Ascending aorta (tissue), 2 donors: Measurements from ENCODE around the gene IL21R. TPM values are rescaled to one million over a fixed set of nuclear protein-coding genes. Genes with fewer than 3 reads are reported as not detected.

Source experiments
- DNase-seq, 2 donors: peaks; one replicate each; pipeline ENCODE4 v3.0.0-alpha.2; 2019; ENCODE audit warnings: low spot score in 2 of 2
- H3K27ac ChIP-seq, 2 donors: fragments of 200-600 bp; sonication (generic); one replicate each; pipeline ENCODE4 v1.5.1; 2016 to 2017; ENCODE audit warnings: mild to moderate bottlenecking in 1 of 2
- H3K27me3 ChIP-seq: fragments of 200-600 bp; sonication (generic); one replicate; pipeline ENCODE4 v1.5.1; 2017
- H3K36me3 ChIP-seq, 2 donors: fragments of 200-600 bp; sonication (generic); one replicate each; pipeline ENCODE4 v1.5.1; 2016
- H3K4me1 ChIP-seq, 2 donors: fragments of 200-600 bp; sonication (generic); one replicate each; pipeline ENCODE4 v1.5.1; 2016 to 2017; ENCODE audit warnings: mild to moderate bottlenecking in 1 of 2
- H3K4me3 ChIP-seq, 2 donors: fragments of 200-600 bp; sonication (generic); one replicate each; pipeline ENCODE4 v1.5.1; 2016 to 2017; ENCODE audit warnings: mild to moderate bottlenecking in 1 of 2
- H3K9me3 ChIP-seq, 2 donors: fragments of 200-600 bp; sonication (generic); one replicate each; pipeline ENCODE4 v1.5.1; 2016
- intact Hi-C: fragments of 100-400 bp; cut with DNase I; formaldehyde crosslinking; loops from one replicate; pipeline ENCODE4 v1.15.1; 2023
- total RNA-seq: library from RNA; depleted of rRNA; stranded (reverse); fragments of >200 nt; gene quantifications from one replicate; pipeline ENCODE4 v1.1.0, GENCODE V29; 2016
- TF ChIP-seq, protein P1 (sequence below), 3 experiments: fragments of 200-600 bp in 2 of 3; fragments of 450-650 bp in 1 of 3; sonication (generic) in 2 of 3; IDR thresholded peaks; one replicate each; pipeline ENCODE4 v1.5.1; 2016 to 2019; ENCODE audit warnings: antibody characterized with exemption in 3 of 3, mild to moderate bottlenecking in 1 of 3, moderate library complexity in 1 of 3

IL21R gene
- total RNA-seq, 1 donor from 2014 or later, result 0.21 TPM

DNA sequence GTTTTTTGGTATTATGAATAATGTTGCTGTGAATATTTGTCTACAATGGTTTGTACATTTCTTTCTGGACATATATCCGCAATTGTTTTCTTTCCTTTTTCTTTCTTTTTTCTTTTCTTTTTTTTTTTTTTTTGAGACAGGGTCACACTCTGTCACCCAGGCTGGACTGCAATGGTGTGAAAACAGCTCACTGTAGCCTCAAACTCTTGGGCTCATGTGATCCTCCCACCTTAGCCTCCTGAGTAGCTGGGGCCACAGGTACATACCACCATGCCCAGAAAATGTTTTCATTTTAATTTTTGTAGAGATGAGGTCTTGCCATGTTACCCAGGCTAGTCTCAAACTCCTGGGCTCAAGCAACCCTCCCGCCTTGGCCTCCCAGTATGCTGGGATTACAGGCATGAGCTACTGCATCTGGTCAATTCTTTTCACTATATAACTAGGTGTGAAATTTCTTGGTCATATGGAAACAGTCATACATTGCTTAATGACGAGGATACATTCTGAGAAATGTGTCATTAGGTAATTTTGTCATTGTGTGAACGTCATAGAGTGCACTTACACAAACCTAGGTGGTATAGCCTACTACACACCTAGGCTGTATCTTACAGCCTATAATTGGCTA, 15.2 kb downstream of the IL21R start:
- DNase-seq, result no peak
- intact Hi-C loops, result no loop called here
- peaks cover 6 to 9% of the 10 kb centered on the region in 2 donors for H3K9me3 ChIP-seq
- TF ChIP-seq, protein P1, sequence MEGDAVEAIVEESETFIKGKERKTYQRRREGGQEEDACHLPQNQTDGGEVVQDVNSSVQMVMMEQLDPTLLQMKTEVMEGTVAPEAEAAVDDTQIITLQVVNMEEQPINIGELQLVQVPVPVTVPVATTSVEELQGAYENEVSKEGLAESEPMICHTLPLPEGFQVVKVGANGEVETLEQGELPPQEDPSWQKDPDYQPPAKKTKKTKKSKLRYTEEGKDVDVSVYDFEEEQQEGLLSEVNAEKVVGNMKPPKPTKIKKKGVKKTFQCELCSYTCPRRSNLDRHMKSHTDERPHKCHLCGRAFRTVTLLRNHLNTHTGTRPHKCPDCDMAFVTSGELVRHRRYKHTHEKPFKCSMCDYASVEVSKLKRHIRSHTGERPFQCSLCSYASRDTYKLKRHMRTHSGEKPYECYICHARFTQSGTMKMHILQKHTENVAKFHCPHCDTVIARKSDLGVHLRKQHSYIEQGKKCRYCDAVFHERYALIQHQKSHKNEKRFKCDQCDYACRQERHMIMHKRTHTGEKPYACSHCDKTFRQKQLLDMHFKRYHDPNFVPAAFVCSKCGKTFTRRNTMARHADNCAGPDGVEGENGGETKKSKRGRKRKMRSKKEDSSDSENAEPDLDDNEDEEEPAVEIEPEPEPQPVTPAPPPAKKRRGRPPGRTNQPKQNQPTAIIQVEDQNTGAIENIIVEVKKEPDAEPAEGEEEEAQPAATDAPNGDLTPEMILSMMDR (IDR thresholded peaks at IDR 0.05), result no peak
- no peak overlapping the region for H3K27ac ChIP-seq
- H3K36me3 ChIP-seq, result no peaks in the 10 kb centered on the region
- H3K4me1 ChIP-seq, result no peaks in the 10 kb centered on the region
- no peaks in the 10 kb centered on the region for H3K27me3 ChIP-seq
- H3K4me3 ChIP-seq, result no peak overlapping the region

DNA sequence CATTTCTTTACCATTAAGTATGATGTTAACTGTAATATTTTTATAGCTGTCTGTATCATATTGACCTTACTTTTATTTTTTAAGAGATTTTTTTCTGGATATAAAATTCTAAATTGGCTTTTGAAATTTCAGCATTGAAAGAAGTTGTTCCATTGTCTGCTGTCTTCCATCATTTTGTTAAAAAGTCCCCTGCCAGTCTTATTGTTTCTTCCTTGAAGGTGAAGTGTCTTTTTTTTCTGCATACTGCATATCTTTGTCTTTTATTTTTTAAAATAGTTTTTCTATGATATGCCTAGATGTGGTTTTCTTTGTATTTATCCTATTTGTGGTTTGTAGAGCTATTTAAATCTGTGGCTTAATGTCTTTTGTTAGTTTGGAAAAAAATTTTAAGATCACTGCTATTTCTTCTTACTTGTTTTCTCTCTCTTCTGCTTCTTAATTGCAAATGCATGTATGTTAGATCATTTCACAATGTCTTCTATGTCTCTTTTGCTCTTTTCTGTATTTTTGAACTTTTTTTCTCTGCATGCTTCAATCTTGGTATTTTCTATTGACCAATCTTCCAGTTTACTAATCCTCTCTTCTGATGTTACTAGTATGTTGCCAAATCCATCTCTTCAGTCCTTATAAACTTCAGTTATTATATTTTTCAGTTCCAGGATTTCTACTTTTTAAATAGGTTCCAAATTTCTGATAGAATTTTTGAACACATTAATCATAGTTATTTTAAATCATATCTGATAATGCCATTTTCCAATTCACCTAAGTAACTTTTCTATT, 20.2 kb downstream of the IL21R start:
- peaks cover 7 to 15% of the 10 kb centered on the region in 2 donors for H3K9me3 ChIP-seq
- H3K4me3 ChIP-seq, result no peak overlapping the region
- no peak for DNase-seq
- H3K27ac ChIP-seq, result no peak overlapping the region
- intact Hi-C loops, result no loop called here
- no peaks in the 10 kb centered on the region for H3K27me3 ChIP-seq
- no peaks in the 10 kb centered on the region for H3K36me3 ChIP-seq
- no peaks in the 10 kb centered on the region for H3K4me1 ChIP-seq
- TF ChIP-seq, protein P1 (IDR thresholded peaks at IDR 0.05), result no peak

DNA sequence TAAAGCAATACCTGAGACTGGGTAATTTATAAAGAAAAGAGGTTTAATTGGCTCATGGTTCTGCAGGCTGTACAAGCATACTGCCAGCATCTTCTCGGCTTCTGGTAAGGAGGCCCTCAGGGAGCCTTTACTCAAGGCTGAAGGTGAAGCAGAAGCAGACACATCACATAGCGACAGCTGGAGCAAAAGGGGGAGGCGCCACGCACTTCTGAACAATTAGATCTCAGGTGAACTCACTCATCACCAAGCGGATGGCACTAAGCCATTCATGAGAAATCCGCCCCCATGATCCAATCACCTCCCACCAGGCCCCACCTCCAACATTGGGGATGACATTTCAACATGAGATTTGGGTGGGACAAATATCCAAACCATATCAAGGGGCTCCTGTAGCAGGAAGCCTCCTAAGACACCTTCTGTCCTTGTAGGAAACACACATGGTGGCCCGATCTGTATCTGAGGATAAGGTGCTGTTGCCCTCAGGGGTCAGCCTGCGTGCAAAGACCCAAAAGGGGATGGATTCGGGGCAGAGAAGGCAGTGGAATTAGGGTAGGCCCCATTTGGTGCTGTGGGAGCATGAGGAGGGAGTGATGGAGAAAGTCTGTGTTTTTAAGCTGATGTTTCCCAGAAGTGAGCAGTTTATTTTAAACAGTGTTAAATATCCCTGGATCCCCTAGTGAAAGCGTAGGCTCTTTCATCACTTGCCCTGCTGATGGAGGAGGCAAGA, 23.0 kb downstream of the IL21R start:
- TF ChIP-seq, protein P1 (IDR thresholded peaks at IDR 0.05), result no peak

DNA sequence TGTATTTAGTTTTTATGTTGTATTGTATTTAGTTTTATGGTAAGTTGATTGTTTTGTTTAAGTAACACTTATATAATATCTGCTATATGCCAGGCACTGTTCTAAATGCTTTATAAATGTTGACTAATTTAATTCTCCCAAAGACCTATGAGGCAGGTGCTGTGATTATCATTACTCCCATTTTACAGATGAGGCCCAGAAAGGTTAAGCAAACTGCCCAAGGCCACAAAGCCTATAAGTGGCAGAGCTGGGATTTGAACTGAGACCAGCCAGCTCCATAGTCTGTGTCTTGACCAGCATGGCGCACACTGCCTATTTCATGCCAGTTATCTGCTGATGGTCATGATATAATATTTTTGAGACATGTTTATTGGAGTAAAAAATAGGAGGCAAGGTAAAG, 24.0 kb downstream of the IL21R start:
- intact Hi-C loops, result no loop called here
- Histone ChIP-seq H3K36me3 (no peaks in the 10 kb centered on the region), H3K9me3 (peaks cover 7 to 15% of the 10 kb centered on the region in 2 donors), H3K4me1 (no peaks in the 10 kb centered on the region), H3K27ac (no peak overlapping the region), H3K27me3 (no peaks in the 10 kb centered on the region), H3K4me3 (no peak overlapping the region)
- peak in 1 of 2 donors; percentile 13 for DNase-seq
- TF ChIP-seq, protein P1 (IDR thresholded peaks at IDR 0.05), result no peak

More for the DNA sequence above, 23.0 kb downstream of the IL21R start:
- H3K9me3 ChIP-seq, result peaks cover 7 to 15% of the 10 kb centered on the region in 2 donors
- no peak overlapping the region for H3K27ac ChIP-seq
- no peaks in the 10 kb centered on the region for H3K27me3 ChIP-seq
- intact Hi-C loops, result no loop called here
- peak in 1 of 2 donors; percentile 40 for DNase-seq
- no peaks in the 10 kb centered on the region for H3K36me3 ChIP-seq
- no peaks in the 10 kb centered on the region for H3K4me1 ChIP-seq
- no peak overlapping the region for H3K4me3 ChIP-seq

DNA sequence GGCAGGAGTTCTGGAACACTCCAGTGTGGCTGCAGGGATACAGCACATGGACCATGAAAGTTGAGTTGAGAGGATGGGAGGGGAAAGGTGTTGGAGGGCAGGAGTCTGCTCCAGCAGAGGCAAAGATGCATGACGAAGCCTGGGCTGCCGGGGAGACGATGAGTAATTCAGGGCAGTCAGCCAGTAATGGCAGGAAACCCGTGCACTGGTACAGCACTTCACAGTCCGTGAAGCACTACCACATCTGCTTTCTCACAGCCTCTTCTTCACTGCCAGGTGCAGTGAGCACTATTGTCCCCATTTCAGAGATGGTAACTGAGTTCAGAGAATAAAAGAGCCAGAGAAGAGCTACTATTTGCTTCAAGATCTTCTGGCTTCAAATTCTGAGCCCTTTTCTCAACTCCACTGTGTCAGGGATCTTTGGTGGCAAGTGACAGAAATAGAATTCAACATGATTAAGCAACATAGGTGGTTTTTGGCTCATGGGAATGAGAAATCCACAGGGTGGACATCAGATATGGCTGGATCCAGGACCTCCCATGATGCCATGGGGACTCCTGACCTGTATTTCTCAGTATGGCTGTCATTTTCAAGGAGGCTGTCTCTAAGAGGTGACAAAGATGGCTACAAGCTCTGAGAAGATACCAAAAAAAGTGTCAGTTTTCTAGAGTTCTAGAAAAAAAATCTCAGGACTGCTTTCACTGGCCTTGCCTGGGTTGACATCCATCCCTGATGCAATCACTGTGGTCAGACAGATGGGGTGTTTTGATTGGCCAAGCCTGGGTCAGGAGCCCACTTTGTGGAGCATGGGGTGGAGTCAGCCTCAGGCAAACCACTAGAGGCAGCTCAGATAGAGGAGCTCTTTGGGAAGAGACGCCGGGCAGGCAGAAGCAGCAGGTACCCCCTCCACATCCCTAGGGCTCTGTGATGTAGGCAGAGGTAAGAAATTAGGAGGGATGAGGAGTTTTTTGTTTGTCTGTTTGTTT, 24.7 kb downstream of the IL21R start:
- Histone ChIP-seq H3K36me3 (no peaks in the 10 kb centered on the region), H3K9me3 (peaks cover 6 to 11% of the 10 kb centered on the region in 2 donors), H3K27me3 (no peaks in the 10 kb centered on the region), H3K4me1 (no peaks in the 10 kb centered on the region), H3K4me3 (no peak overlapping the region), H3K27ac (no peak overlapping the region)
- peak in 1 of 2 donors; percentile 65 for DNase-seq
- intact Hi-C loops, result no loop called here
- TF ChIP-seq, protein P1 (IDR thresholded peaks at IDR 0.05), result no peak
